NT2/D1 (cell line): Measurements from ENCODE around the gene DCUN1D2.

Experiments used
- SUZ12 ChIP-seq: IDR thresholded peaks from 2 replicates; pipeline ENCODE4 v1.6.1; 2011; ENCODE audit not compliant: insufficient read length, insufficient read depth; ENCODE audit errors: extremely low read depth
- ZNF274 ChIP-seq: IDR thresholded peaks from 2 replicates; pipeline ENCODE4 v1.6.1; 2011; ENCODE audit warnings: mild to moderate bottlenecking, low read depth, low read length

GRCh38 chr13:113406321-113407102, 84.0 kb downstream of the DCUN1D2 start:
- TF ChIP-seq ZNF274 (no peak), SUZ12 (no peak)
